ENCODE data around the gene TSHZ2. TPM values are rescaled to one million over a fixed set of nuclear protein-coding genes. Genes with fewer than 3 reads are reported as not detected.

Gene TSHZ2
- total and polyA plus RNA-seq, 2 of the 4 experiments (the other 2 are of a cell fraction): under 0.01 to 0.02 TPM

GRCh38 chr20:53493311-53493857, 521.2 kb downstream of the TSHZ2 start:
- DNase-seq: no peak
- no peaks in the 10 kb centered on the region for H3K79me1 ChIP-seq (ENCODE audit: low read depth in 1 of 2, low read length in 2 of 2)
- no peak for ATAC-seq (ENCODE audit: low read depth)
- no peak overlapping the region for H3K56ac ChIP-seq (ENCODE audit: extremely low read depth, insufficient read depth, low read length)
- no peak overlapping the region for H3K14ac ChIP-seq (replicated peaks; ENCODE audit: low read depth, low read length)
- H2AFZ ChIP-seq (replicated peaks; ENCODE audit: low read length, poor library complexity): no peak overlapping the region
- H3K9me1 ChIP-seq (ENCODE audit: insufficient read depth, low read length): no peaks in the 10 kb centered on the region
- no peak overlapping the region for H3K4ac ChIP-seq (ENCODE audit: low read depth, low read length)
- intact Hi-C loops (cut with micrococcal nuclease): no loop called here
- H2BK120ac ChIP-seq (ENCODE audit: low read depth, low read length): no peak overlapping the region
- H4K20me1 ChIP-seq (ENCODE audit: insufficient read depth, low read length): no peaks in the 10 kb centered on the region
- H3K18ac ChIP-seq (ENCODE audit: low read depth, low read length): no peak overlapping the region
- no TSS peak for BruUV-seq (replicated peaks)
- H4K5ac ChIP-seq (ENCODE audit: low read depth, low read length): no peak overlapping the region
- no peaks in the 10 kb centered on the region for H3K4me1 ChIP-seq (ENCODE audit: control insufficient read depth, insufficient read depth, low read length)
- no peak for TF ChIP-seq RCOR1 (IDR thresholded peaks at IDR 0.05; ENCODE audit: insufficient replicate concordance, low read length)
- TF ChIP-seq RFX5 (IDR thresholded peaks at IDR 0.05; ENCODE audit: low read depth, low read length): no peak
- no peak for TF ChIP-seq ELK1 (IDR thresholded peaks at IDR 0.05; ENCODE audit: borderline replicate concordance, low read depth, low read length)
- no peak for TF ChIP-seq MXI1 (IDR thresholded peaks at IDR 0.05; ENCODE audit: borderline replicate concordance, low read depth, low read length)
- TF ChIP-seq BHLHE40 (IDR thresholded peaks at IDR 0.05; ENCODE audit: low read depth, low read length): no peak
- no peak for TF ChIP-seq MAZ (IDR thresholded peaks at IDR 0.05; ENCODE audit: borderline replicate concordance, low read depth, low read length)
- TF ChIP-seq, protein P1, sequence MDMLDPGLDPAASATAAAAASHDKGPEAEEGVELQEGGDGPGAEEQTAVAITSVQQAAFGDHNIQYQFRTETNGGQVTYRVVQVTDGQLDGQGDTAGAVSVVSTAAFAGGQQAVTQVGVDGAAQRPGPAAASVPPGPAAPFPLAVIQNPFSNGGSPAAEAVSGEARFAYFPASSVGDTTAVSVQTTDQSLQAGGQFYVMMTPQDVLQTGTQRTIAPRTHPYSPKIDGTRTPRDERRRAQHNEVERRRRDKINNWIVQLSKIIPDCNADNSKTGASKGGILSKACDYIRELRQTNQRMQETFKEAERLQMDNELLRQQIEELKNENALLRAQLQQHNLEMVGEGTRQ (IDR thresholded peaks at IDR 0.05; ENCODE audit: low read depth, low read length): no peak
- TF ChIP-seq CEBPB (IDR thresholded peaks at IDR 0.05; ENCODE audit: low read depth, low read length): no peak
- no peak for TF ChIP-seq RAD21 (IDR thresholded peaks at IDR 0.05; ENCODE audit: low read length)
- no peak for TF ChIP-seq CTCF (conservative IDR thresholded peaks at IDR 0.05; ENCODE audit: low read depth, low read length)
- no peak for TF ChIP-seq POLR2A (IDR thresholded peaks at IDR 0.05; ENCODE audit: low read depth, low read length)
- no peak for TF ChIP-seq NFE2L2 (IDR thresholded peaks at IDR 0.05; ENCODE audit: low read depth, low read length)
- TF ChIP-seq CHD1 (IDR thresholded peaks at IDR 0.05; ENCODE audit: low read depth, low read length): no peak
- dilution Hi-C loops (cut with HindIII; ENCODE audit: low sequenced_read_pairs, unreplicated experiment): no loop called here
- no peak overlapping the region for H4K91ac ChIP-seq (ENCODE audit: insufficient read depth, low read depth, low read length)
- no peak overlapping the region for H3K4me2 ChIP-seq (ENCODE audit: low read depth, low read length)
- no peaks in the 10 kb centered on the region for H3K36me3 ChIP-seq (ENCODE audit: control insufficient read depth, insufficient read depth, low read length)
- no peak overlapping the region for H4K8ac ChIP-seq (ENCODE audit: low read depth in 2 of 2, low read length in 2 of 2)
- CTCF ChIA-PET: interaction anchor here (0.7 kb wide), 1 partner anchor 502 kb away, joined by 4 read pairs; no protein-coding TSS in a partner anchor
- no peak overlapping the region for H2BK15ac ChIP-seq (ENCODE audit: low read depth, low read length)
- H3K27ac ChIP-seq (ENCODE audit: insufficient read depth, low read length): no peak overlapping the region
- H3K27me3 ChIP-seq (ENCODE audit: control insufficient read depth, insufficient read depth, low read length): no peaks in the 10 kb centered on the region
- H3K9me3 ChIP-seq (ENCODE audit: control insufficient read depth, insufficient read depth, low read length): no peaks in the 10 kb centered on the region
- H3K4me3 ChIP-seq (ENCODE audit: insufficient read depth, low read depth, low read length): no peak overlapping the region
- POLR2A ChIA-PET (ENCODE audit: unreplicated experiment): no interaction called here
- no peak overlapping the region for H2AK9ac ChIP-seq (replicated peaks; ENCODE audit: low read depth, low read length, poor library complexity)
- WGBS, 2 experiments (ENCODE audit: extremely low coverage in 2 of 2, insufficient read length in 1 of 2): no CpG with 5 or more reads among the region's 4 CpGs
- no peak overlapping the region for H3K23ac ChIP-seq (ENCODE audit: low read depth, low read length)
- in situ Hi-C loops (cut with MboI; ENCODE audit: low sequenced_read_pairs): no loop called here
- H2BK5ac ChIP-seq (ENCODE audit: low read depth, low read length, poor library complexity, severe bottlenecking): no peak overlapping the region
- H2BK20ac ChIP-seq (ENCODE audit: low read depth, low read length): no peak overlapping the region
- H3K9ac ChIP-seq (ENCODE audit: low read depth, low read length): no peak overlapping the region
- no peak overlapping the region for H2AK5ac ChIP-seq (ENCODE audit: low read depth, low read length)

All from IMR-90 (cell line).